Measurements from ENCODE around the gene CCDC63. TPM values are rescaled to one million over a fixed set of nuclear protein-coding genes. Genes with fewer than 3 reads are reported as not detected.

The CCDC63 gene
- total RNA-seq, 2 experiments from 2014 or later, result not detected

GRCh38 chr12:110929818-110930217, 83.0 kb downstream of the CCDC63 start:
- no peaks in the 10 kb centered on the region for H3K9me3 ChIP-seq (ENCODE audit: low read length)
- DNase-seq (ENCODE audit: low spot score), result no peak
- H2AFZ ChIP-seq (ENCODE audit: low read length), result no peak overlapping the region
- no peak overlapping the region for H3K4me2 ChIP-seq (ENCODE audit: low read length)
- BruUV-seq (replicated peaks), result no TSS peak
- ChIA-PET CTCF (ENCODE audit: unreplicated experiment) (no interaction called here), POLR2A (no interaction called here)
- H4K20me1 ChIP-seq (ENCODE audit: insufficient read depth, low read length), result no peaks in the 10 kb centered on the region
- H3K79me2 ChIP-seq (ENCODE audit: insufficient read depth, low read depth, low read length), result no peaks in the 10 kb centered on the region
- no peak overlapping the region for H3K27ac ChIP-seq (ENCODE audit: low read depth, low read length, poor library complexity, severe bottlenecking)
- H3K36me3 ChIP-seq (ENCODE audit: insufficient read depth, low read length), result no peaks in the 10 kb centered on the region
- no peak for TF ChIP-seq EZH2phosphoT487 (IDR thresholded peaks at IDR 0.05; ENCODE audit: borderline replicate concordance, low read depth, low read length)
- no peak for TF ChIP-seq CTCF (conservative IDR thresholded peaks at IDR 0.05; ENCODE audit: low read length)
- no peaks in the 10 kb centered on the region for H3K4me1 ChIP-seq (ENCODE audit: insufficient read depth, low read length, poor library complexity, severe bottlenecking)
- H3K4me3 ChIP-seq (ENCODE audit: low read depth, low read length, poor library complexity, severe bottlenecking), result no peak overlapping the region
- H3K9me2 ChIP-seq (ENCODE audit: insufficient read depth, low read length), result no peaks in the 10 kb centered on the region
- intact Hi-C loops (cut with micrococcal nuclease; ENCODE audit: unreplicated experiment), result no loop called here

DNA sequence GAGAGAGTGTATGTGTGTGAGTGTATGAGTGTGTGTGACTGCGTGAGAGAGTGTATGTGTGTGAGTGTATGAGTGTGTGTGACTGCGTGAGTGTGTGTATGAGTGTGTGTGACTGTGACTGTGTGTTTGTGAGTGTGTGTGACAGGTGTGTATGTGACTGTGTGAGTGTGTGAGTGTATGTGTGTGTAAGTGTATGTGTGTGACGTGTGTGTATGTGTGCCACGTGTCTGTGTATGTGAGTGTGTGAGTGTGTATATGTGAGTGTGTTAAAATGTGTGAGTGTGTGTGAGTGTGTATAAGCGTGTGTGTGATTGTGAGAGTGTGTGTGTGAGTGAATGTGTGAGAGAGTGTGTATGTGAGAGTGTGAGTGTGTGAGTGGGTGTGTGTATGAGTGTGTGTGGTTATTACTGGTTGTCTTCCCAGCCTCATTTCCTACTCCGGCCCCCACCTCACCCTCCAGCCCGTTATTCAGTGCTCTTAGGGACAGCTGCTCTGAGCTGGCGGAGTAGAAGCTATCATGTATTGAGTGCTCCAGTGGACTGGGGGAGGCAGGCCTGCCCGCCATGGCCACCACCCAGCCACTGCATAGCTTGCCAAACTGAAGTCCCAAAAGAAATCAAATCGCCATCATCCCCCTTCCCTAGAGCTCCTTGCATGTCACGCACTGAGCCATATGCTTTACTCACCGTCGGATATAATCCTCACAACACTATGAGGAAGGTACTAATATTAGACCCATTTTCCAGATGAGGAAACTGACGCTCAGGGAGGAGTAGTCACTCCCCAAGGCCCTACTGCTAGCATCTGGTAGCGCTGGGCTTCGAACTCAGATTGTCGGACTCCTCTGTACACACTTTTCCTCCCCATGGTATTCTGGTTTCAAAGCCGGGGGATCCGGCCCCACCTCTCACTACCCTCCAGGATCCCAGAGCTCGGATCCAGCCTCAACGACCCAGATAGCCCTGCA, 83.8 kb downstream of the CCDC63 start:
- intact Hi-C loops (cut with micrococcal nuclease; ENCODE audit: unreplicated experiment), result no loop called here
- Histone ChIP-seq H3K36me3 (ENCODE audit: insufficient read depth, low read length) (no peaks in the 10 kb centered on the region), H3K4me2 (ENCODE audit: low read length) (no peak overlapping the region), H3K4me1 (ENCODE audit: insufficient read depth, low read length, poor library complexity, severe bottlenecking) (no peaks in the 10 kb centered on the region), H3K4me3 (ENCODE audit: low read depth, low read length, poor library complexity, severe bottlenecking) (no peak overlapping the region), H3K9me2 (ENCODE audit: insufficient read depth, low read length) (no peaks in the 10 kb centered on the region), H3K27ac (ENCODE audit: low read depth, low read length, poor library complexity, severe bottlenecking) (no peak overlapping the region), H3K9me3 (ENCODE audit: low read length) (no peaks in the 10 kb centered on the region), H4K20me1 (ENCODE audit: insufficient read depth, low read length) (no peaks in the 10 kb centered on the region), H3K79me2 (ENCODE audit: insufficient read depth, low read depth, low read length) (no peaks in the 10 kb centered on the region), H2AFZ (ENCODE audit: low read length) (no peak overlapping the region)
- POLR2A ChIA-PET, result interaction anchor here (0.6 kb wide), 1 partner anchor 991 kb away, joined by 3 read pairs; no protein-coding TSS in a partner anchor
- CTCF ChIA-PET (ENCODE audit: unreplicated experiment), result no interaction called here
- TF ChIP-seq EZH2phosphoT487 (IDR thresholded peaks at IDR 0.05; ENCODE audit: borderline replicate concordance, low read depth, low read length) (no peak), CTCF (conservative IDR thresholded peaks at IDR 0.05; ENCODE audit: low read length) (no peak)
- BruUV-seq (replicated peaks), result no TSS peak
- DNase-seq (ENCODE audit: low spot score), result no peak

GRCh38 chr12:110931315-110931728, 84.5 kb downstream of the CCDC63 start:
- H3K79me2 ChIP-seq (ENCODE audit: insufficient read depth, low read depth, low read length), result no peaks in the 10 kb centered on the region
- H3K27ac ChIP-seq (ENCODE audit: low read depth, low read length, poor library complexity, severe bottlenecking), result no peak overlapping the region
- no peaks in the 10 kb centered on the region for H3K9me3 ChIP-seq (ENCODE audit: low read length)
- no peaks in the 10 kb centered on the region for H3K9me2 ChIP-seq (ENCODE audit: insufficient read depth, low read length)
- CTCF ChIA-PET (ENCODE audit: unreplicated experiment), result no interaction called here
- no peaks in the 10 kb centered on the region for H4K20me1 ChIP-seq (ENCODE audit: insufficient read depth, low read length)
- TF ChIP-seq EZH2phosphoT487 (IDR thresholded peaks at IDR 0.05; ENCODE audit: borderline replicate concordance, low read depth, low read length) (no peak), CTCF (conservative IDR thresholded peaks at IDR 0.05; ENCODE audit: low read length) (no peak)
- intact Hi-C loops (cut with micrococcal nuclease; ENCODE audit: unreplicated experiment), result no loop called here
- POLR2A ChIA-PET, result interaction anchor here (0.6 kb wide), 1 partner anchor 991 kb away, joined by 3 read pairs; no protein-coding TSS in a partner anchor
- no peak for DNase-seq (ENCODE audit: low spot score)
- H3K4me2 ChIP-seq (ENCODE audit: low read length), result no peak overlapping the region
- H3K36me3 ChIP-seq (ENCODE audit: insufficient read depth, low read length), result no peaks in the 10 kb centered on the region
- H3K4me1 ChIP-seq (ENCODE audit: insufficient read depth, low read length, poor library complexity, severe bottlenecking), result no peaks in the 10 kb centered on the region
- H3K4me3 ChIP-seq (ENCODE audit: low read depth, low read length, poor library complexity, severe bottlenecking), result no peak overlapping the region
- H2AFZ ChIP-seq (ENCODE audit: low read length), result no peak overlapping the region
- BruUV-seq (replicated peaks), result no TSS peak

Measured in OCI-LY7 (cell line).